ENCODE results near the gene EIF2D. TPM values are rescaled to one million over a fixed set of nuclear protein-coding genes. Genes with fewer than 3 reads are reported as not detected.

Gene EIF2D
- total and polyA plus RNA-seq, 9 of the 15 experiments (the other 6 are each of a cell fraction or from before 2014, with no cell fraction given), result 81.1 to 138 (median 93.9) TPM

GRCh38 chr1:206651958-206652890 is 40.0 kb upstream of the EIF2D start (continued):
- TF ChIP-seq MNT (conservative IDR thresholded peaks at IDR 0.05) (peak; percentile 57 to 72), PHTF2 (CRISPR knock-in tag; IDR thresholded peaks at IDR 0.05) (peak; percentile 55; the same call in 1 of the 2 replicates), CREM (IDR thresholded peaks at IDR 0.05; ENCODE audit: low read depth) (no peak; the same call in 1 of the 2 replicates), GMEB1 (CRISPR knock-in tag; IDR thresholded peaks at IDR 0.05) (no peak), RUNX1 (IDR thresholded peaks at IDR 0.05; ENCODE audit: low read depth) (peak; percentile 69; the same call in 1 of the 2 replicates), STAT5B (CRISPR knock-in tag; IDR thresholded peaks at IDR 0.05) (no peak), MITF (IDR thresholded peaks at IDR 0.05) (no peak), POLR2AphosphoS2 (IDR thresholded peaks at IDR 0.05; ENCODE audit: low read length) (no peak), MLLT1 (IDR thresholded peaks at IDR 0.05) (peak; percentile 32 to 89; a peak in 2 of 4 replicates), ZNF224 (CRISPR knock-in tag; IDR thresholded peaks at IDR 0.05) (no peak), ARID3B (CRISPR knock-in tag; IDR thresholded peaks at IDR 0.05; ENCODE audit: borderline replicate concordance) (no peak), ZNF445 (CRISPR knock-in tag; IDR thresholded peaks at IDR 0.05; ENCODE audit: low read depth) (no peak), EP400 (IDR thresholded peaks at IDR 0.05) (peak; percentile 63; the same call in 1 of the 2 replicates), TEAD1 (CRISPR knock-in tag; IDR thresholded peaks at IDR 0.05) (peak in 1 of 2 experiments; percentile 74; a peak in 2 of 4 replicates), PBX2 (CRISPR knock-in tag; IDR thresholded peaks at IDR 0.05; ENCODE audit: low read depth) (no peak), PBX2 (tag; conservative IDR thresholded peaks at IDR 0.05; ENCODE audit: low read depth) (peak; percentile 42)
